ENCODE results near the gene MAP10.

Gene MAP10

DNA sequence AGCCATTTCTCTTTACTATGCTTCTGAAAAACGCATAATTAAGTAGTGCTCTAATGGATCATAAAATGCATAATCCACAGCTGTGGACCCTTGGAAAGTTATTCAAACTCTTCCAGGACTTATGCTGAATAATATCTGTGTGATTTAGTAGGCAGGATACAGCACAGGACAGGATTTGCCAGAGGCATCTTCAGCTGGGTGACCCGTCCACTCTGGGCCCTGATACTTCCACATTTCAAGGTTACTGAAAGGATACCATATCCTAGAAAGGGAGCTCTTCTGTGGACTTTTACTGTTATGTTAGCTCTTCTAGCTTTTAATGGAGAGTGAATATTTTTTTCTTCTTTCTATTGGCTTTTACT is 49.6 kb downstream of the MAP10 start:
- DNase-seq (ENCODE audit: low read depth) = no peak

GRCh38 chr1:232856541-232856940 is 51.3 kb downstream of the MAP10 start:
- DNase-seq (ENCODE audit: low read depth) = no peak
